ENCODE measurements around the gene GPR42. TPM values are rescaled to one million over a fixed set of nuclear protein-coding genes. Genes with fewer than 3 reads are reported as not detected.
"Not testable (repeated sequence)": the region's sequence is repeated elsewhere in the genome, so short reads cannot be mapped to it uniquely, and the experiment has no call there.

GPR42 gene
- total and polyA plus RNA-seq, 7 experiments from 2014 or later = 0.24 TPM; not detected in 6

- H3K4me3 Mint-ChIP-seq; CTCF ChIA-PET; DNase-seq; H3K4me3 ChIP-seq (ENCODE audit: low read length); H3K27me3 ChIP-seq (ENCODE audit: control insufficient read depth in 2 of 2, insufficient read depth in 2 of 2, low read length in 2 of 2); H3K9me3 Mint-ChIP-seq; POLR2A ChIA-PET; H3K27ac Mint-ChIP-seq; H3K4me1 ChIP-seq (ENCODE audit: control insufficient read depth in 2 of 2, insufficient read depth in 2 of 2, low read length in 2 of 2); H3K9me3 ChIP-seq (ENCODE audit: control insufficient read depth in 2 of 3, low read length in 3 of 3); H3K27ac ChIP-seq (ENCODE audit: low read depth, low read length); H3K36me3 ChIP-seq (ENCODE audit: control insufficient read depth in 2 of 3, insufficient read depth in 3 of 3, low read length in 3 of 3); ATAC-seq; intact Hi-C loops (cut with micrococcal nuclease); H3K36me3 Mint-ChIP-seq: not testable (repeated sequence)
- H3K27me3 Mint-ChIP-seq = peaks cover 0 to 18% (median 5%) of the 10 kb centered on the region in 5 donors
- peaks cover 7 to 12% (median 9%) of the 10 kb centered on the region in 7 donors for H3K4me1 Mint-ChIP-seq
These were observed 10.8 kb upstream of the GPR42 start for GRCh38 chr19:35360081-35360480.

- Histone ChIP-seq H3K4me3 (ENCODE audit: low read length) (no peak overlapping the region), H3K36me3 (ENCODE audit: control insufficient read depth in 2 of 3, insufficient read depth in 3 of 3, low read length in 3 of 3) (no peaks in the 10 kb centered on the region), H3K27me3 (ENCODE audit: control insufficient read depth in 2 of 2, insufficient read depth in 2 of 2, low read length in 2 of 2) (no peaks in the 10 kb centered on the region), H3K27ac (ENCODE audit: low read depth, low read length) (no peak overlapping the region), H3K4me1 (ENCODE audit: control insufficient read depth in 2 of 2, insufficient read depth in 2 of 2, low read length in 2 of 2) (no peaks in the 10 kb centered on the region), H3K9me3 (ENCODE audit: control insufficient read depth in 2 of 3, low read length in 3 of 3) (no peaks in the 10 kb centered on the region)
- Mint-ChIP-seq H3K4me1 (peaks cover 7 to 12% (median 9%) of the 10 kb centered on the region in 7 donors), H3K27me3 (peaks cover 0 to 21% (median 9%) of the 10 kb centered on the region in 5 donors), H3K27ac (no peak overlapping the region), H3K4me3 (no peak overlapping the region), H3K36me3 (no peaks in the 10 kb centered on the region), H3K9me3 (no peaks in the 10 kb centered on the region)
- DNase-seq (no peak), ATAC-seq (no peak)
- intact Hi-C loops (cut with micrococcal nuclease) = no loop called here
- CTCF ChIA-PET = interaction anchor here (0.6 to 1.1 kb wide), 2 partner anchors 8 to 144 kb away, joined by 3 to 4 read pairs; no protein-coding TSS in a partner anchor
- POLR2A ChIA-PET = no interaction called here
These were observed 9.9 kb upstream of the GPR42 start for GRCh38 chr19:35360880-35361420.

GRCh38 chr19:35362261-35363000, 8.4 kb upstream of the GPR42 start:
- Mint-ChIP-seq H3K9me3 (peaks cover 0 to 2% (median 0%) of the 10 kb centered on the region in 11 donors), H3K4me1 (peaks cover 7 to 11% (median 9%) of the 10 kb centered on the region in 7 donors), H3K4me3 (no peak overlapping the region), H3K36me3 (no peaks in the 10 kb centered on the region), H3K27ac (no peak overlapping the region), H3K27me3 (peaks cover 0 to 30% (median 15%) of the 10 kb centered on the region in 5 donors)
- DNase-seq (no peak), ATAC-seq (no peak)
- CTCF ChIA-PET = no interaction called here
- Histone ChIP-seq H3K27me3 (ENCODE audit: control insufficient read depth in 2 of 2, insufficient read depth in 2 of 2, low read length in 2 of 2) (no peaks in the 10 kb centered on the region), H3K4me1 (ENCODE audit: control insufficient read depth in 2 of 2, insufficient read depth in 2 of 2, low read length in 2 of 2) (no peaks in the 10 kb centered on the region), H3K9me3 (ENCODE audit: control insufficient read depth in 2 of 3, low read length in 3 of 3) (no peaks in the 10 kb centered on the region), H3K36me3 (ENCODE audit: control insufficient read depth in 2 of 3, insufficient read depth in 3 of 3, low read length in 3 of 3) (no peaks in the 10 kb centered on the region), H3K27ac (ENCODE audit: low read depth, low read length) (no peak overlapping the region), H3K4me3 (ENCODE audit: low read length) (no peak overlapping the region)
- intact Hi-C loops (cut with micrococcal nuclease) = no loop called here
- POLR2A ChIA-PET = no interaction called here

GRCh38 chr19:35363001-35363590, 7.8 kb upstream of the GPR42 start:
- POLR2A ChIA-PET = no interaction called here
- peaks cover 0 to 2% (median 0%) of the 10 kb centered on the region in 11 donors for H3K9me3 Mint-ChIP-seq

GRCh38 chr19:35363711-35364425, 7.0 kb upstream of the GPR42 start:
- CTCF ChIA-PET = no interaction called here
- H3K4me3 Mint-ChIP-seq = no peak overlapping the region
- intact Hi-C loops (cut with micrococcal nuclease) = no loop called here
- H3K36me3 Mint-ChIP-seq = no peaks in the 10 kb centered on the region
- no peak overlapping the region for H3K27ac Mint-ChIP-seq
- H3K9me3 ChIP-seq (ENCODE audit: control insufficient read depth in 2 of 3, low read length in 3 of 3) = no peaks in the 10 kb centered on the region
- no peak overlapping the region for H3K27ac ChIP-seq (ENCODE audit: low read depth, low read length)
- H3K27me3 Mint-ChIP-seq = peaks cover 0 to 37% (median 12%) of the 10 kb centered on the region in 5 donors
- no peak for DNase-seq
- H3K27me3 ChIP-seq (ENCODE audit: control insufficient read depth in 2 of 2, insufficient read depth in 2 of 2, low read length in 2 of 2) = no peaks in the 10 kb centered on the region
- no peak for ATAC-seq
- peaks cover 0 to 2% (median 0%) of the 10 kb centered on the region in 11 donors for H3K9me3 Mint-ChIP-seq
- H3K4me1 ChIP-seq (ENCODE audit: control insufficient read depth in 2 of 2, insufficient read depth in 2 of 2, low read length in 2 of 2) = no peaks in the 10 kb centered on the region
- H3K36me3 ChIP-seq (ENCODE audit: control insufficient read depth in 2 of 3, insufficient read depth in 3 of 3, low read length in 3 of 3) = no peaks in the 10 kb centered on the region
- no peak overlapping the region for H3K4me3 ChIP-seq (ENCODE audit: low read length)
- no peaks in the 10 kb centered on the region for H3K4me1 Mint-ChIP-seq
- POLR2A ChIA-PET = no interaction called here

More at GRCh38 chr19:35363001-35363590, 7.8 kb upstream of the GPR42 start:
- no peak overlapping the region for H3K4me3 ChIP-seq (ENCODE audit: low read length)
- H3K36me3 Mint-ChIP-seq = no peaks in the 10 kb centered on the region
- ATAC-seq (no peak), DNase-seq (no peak)
- CTCF ChIA-PET = no interaction called here
- H3K4me1 Mint-ChIP-seq = peaks cover 3 to 4% (median 4%) of the 10 kb centered on the region in 7 donors
- H3K27me3 Mint-ChIP-seq = peaks cover 0 to 31% (median 15%) of the 10 kb centered on the region in 5 donors
- H3K4me1 ChIP-seq (ENCODE audit: control insufficient read depth in 2 of 2, insufficient read depth in 2 of 2, low read length in 2 of 2) = no peaks in the 10 kb centered on the region
- no peaks in the 10 kb centered on the region for H3K9me3 ChIP-seq (ENCODE audit: control insufficient read depth in 2 of 3, low read length in 3 of 3)
- no peaks in the 10 kb centered on the region for H3K36me3 ChIP-seq (ENCODE audit: control insufficient read depth in 2 of 3, insufficient read depth in 3 of 3, low read length in 3 of 3)
- no peaks in the 10 kb centered on the region for H3K27me3 ChIP-seq (ENCODE audit: control insufficient read depth in 2 of 2, insufficient read depth in 2 of 2, low read length in 2 of 2)
- no peak overlapping the region for H3K4me3 Mint-ChIP-seq
- no peak overlapping the region for H3K27ac ChIP-seq (ENCODE audit: low read depth, low read length)
- no peak overlapping the region for H3K27ac Mint-ChIP-seq
- intact Hi-C loops (cut with micrococcal nuclease) = no loop called here

- Mint-ChIP-seq H3K9me3 (peaks cover 0 to 2% (median 0%) of the 10 kb centered on the region in 11 donors), H3K27ac (no peak overlapping the region), H3K4me3 (no peak overlapping the region), H3K4me1 (peaks cover 0 to 4% (median 0%) of the 10 kb centered on the region in 7 donors), H3K27me3 (peaks cover 0 to 46% (median 12%) of the 10 kb centered on the region in 5 donors), H3K36me3 (peaks cover 0 to 5% (median 0%) of the 10 kb centered on the region in 5 donors)
- POLR2A ChIA-PET = no interaction called here
- Histone ChIP-seq H3K27ac (ENCODE audit: low read depth, low read length) (no peak overlapping the region), H3K27me3 (ENCODE audit: control insufficient read depth in 2 of 2, insufficient read depth in 2 of 2, low read length in 2 of 2) (no peaks in the 10 kb centered on the region), H3K4me3 (ENCODE audit: low read length) (no peak overlapping the region), H3K36me3 (ENCODE audit: control insufficient read depth in 2 of 3, insufficient read depth in 3 of 3, low read length in 3 of 3) (no peaks in the 10 kb centered on the region), H3K4me1 (ENCODE audit: control insufficient read depth in 2 of 2, insufficient read depth in 2 of 2, low read length in 2 of 2) (no peaks in the 10 kb centered on the region), H3K9me3 (ENCODE audit: control insufficient read depth in 2 of 3, low read length in 3 of 3) (no peaks in the 10 kb centered on the region)
- ATAC-seq (no peak), DNase-seq (no peak)
- intact Hi-C loops (cut with micrococcal nuclease) = no loop called here
- CTCF ChIA-PET = no interaction called here
These were observed 5.6 kb upstream of the GPR42 start for GRCh38 chr19:35365303-35365702.
